ENCODE data around the gene WDR4. TPM values are rescaled to one million over a fixed set of nuclear protein-coding genes. Genes with fewer than 3 reads are reported as not detected.

Gene WDR4
- polyA plus RNA-seq, 1 of the 3 experiments (the other 2 are of a cell fraction): 26.5 TPM

GRCh38 chr21:42852925-42853570 is 26.3 kb downstream of the WDR4 start:
- Histone ChIP-seq H4K20me1 (ENCODE audit: insufficient read depth) (peaks cover 3% of the 10 kb centered on the region; the same call in 1 of the 2 replicates), H3K9me3 (no peaks in the 10 kb centered on the region), H3K27me3 (ENCODE audit: insufficient read depth) (no peaks in the 10 kb centered on the region), H3K79me2 (ENCODE audit: insufficient read depth) (0 out of 2 replicates have a peak, but pooled peaks cover 6% of the 10 kb centered on the region), H3F3A (replicated peaks; ENCODE audit: insufficient read depth) (no peaks in the 10 kb centered on the region), H3K9me2 (no peaks in the 10 kb centered on the region), H3K9ac (no peak overlapping the region), H3K4me3 (ENCODE audit: low read depth in 2 of 2, low read length in 1 of 2) (no peak overlapping the region), H2AFZ (ENCODE audit: low read depth) (no peak overlapping the region), H3K36me3 (replicated peaks in 1 of 2; ENCODE audit: control insufficient read depth in 1 of 2, insufficient read depth in 2 of 2, low read length in 1 of 2) (peaks cover 9 to 85% of the 10 kb centered on the region in 2 experiments), H3K27ac (ENCODE audit: low read depth in 2 of 2, low read length in 1 of 2) (no peak overlapping the region), H3K4me2 (no peak overlapping the region), H3K4me1 (ENCODE audit: control insufficient read depth in 1 of 2, insufficient read depth in 2 of 2, low read depth in 1 of 2, low read length in 1 of 2) (no peaks in the 10 kb centered on the region)
- TF ChIP-seq RAD21 (IDR thresholded peaks at IDR 0.05; ENCODE audit: low read length): no peak
- TF ChIP-seq GABPA (IDR thresholded peaks at IDR 0.05; ENCODE audit: low read depth): no peak
- TF ChIP-seq ELF1 (IDR thresholded peaks at IDR 0.05): no peak
- TF ChIP-seq SMC3 (IDR thresholded peaks at IDR 0.05; ENCODE audit: low read depth, low read length): no peak
- TF ChIP-seq EZH2phosphoT487 (IDR thresholded peaks at IDR 0.05; ENCODE audit: borderline replicate concordance, low read depth): no peak
- TF ChIP-seq CTCF (IDR thresholded peaks at IDR 0.05): no peak
- CTCF ChIA-PET: interaction anchor here (0.9 to 1.6 kb wide), 3 partner anchors 11 to 260 kb away, joined by 3 read pairs; no protein-coding TSS in a partner anchor
- POLR2A ChIA-PET: no interaction called here
- DNase-seq: no peak
- whole genome bisulfite sequencing (ENCODE audit: low lambda C conversion rate): 96% methylated on average over 11 of the region's 20 CpGs

GRCh38 chr21:42851812-42852665 is 27.3 kb downstream of the WDR4 start:
- WGBS (ENCODE audit: low lambda C conversion rate): 94% methylated on average over 10 of the region's 19 CpGs
- POLR2A ChIA-PET: no interaction called here
- CTCF ChIA-PET: interaction anchor here (1.3 to 1.6 kb wide), 3 partner anchors 12 to 259 kb away, joined by 3 to 4 read pairs (median 3); no protein-coding TSS in a partner anchor

More at GRCh38 chr21:42851812-42852665, 27.3 kb downstream of the WDR4 start:
- Histone ChIP-seq H3K4me3 (ENCODE audit: low read depth in 2 of 2, low read length in 1 of 2) (no peak overlapping the region), H3K9me2 (no peaks in the 10 kb centered on the region), H3F3A (replicated peaks; ENCODE audit: insufficient read depth) (no peaks in the 10 kb centered on the region), H3K9me3 (no peaks in the 10 kb centered on the region), H3K9ac (no peak overlapping the region), H2AFZ (ENCODE audit: low read depth) (no peak overlapping the region), H3K36me3 (replicated peaks in 1 of 2; ENCODE audit: control insufficient read depth in 1 of 2, insufficient read depth in 2 of 2, low read length in 1 of 2) (peaks cover 7 to 87% of the 10 kb centered on the region in 2 experiments), H3K4me2 (no peak overlapping the region), H3K79me2 (ENCODE audit: insufficient read depth) (0 out of 2 replicates have a peak, but pooled peaks cover 6% of the 10 kb centered on the region), H3K27ac (ENCODE audit: low read depth in 2 of 2, low read length in 1 of 2) (no peak overlapping the region), H4K20me1 (ENCODE audit: insufficient read depth) (peaks cover 5% of the 10 kb centered on the region; the same call in 1 of the 2 replicates), H3K4me1 (ENCODE audit: control insufficient read depth in 1 of 2, insufficient read depth in 2 of 2, low read depth in 1 of 2, low read length in 1 of 2) (no peaks in the 10 kb centered on the region), H3K27me3 (ENCODE audit: insufficient read depth) (no peaks in the 10 kb centered on the region)
- DNase-seq: no peak
- no peak for TF ChIP-seq FOXJ3 (CRISPR knock-in tag; IDR thresholded peaks at IDR 0.05)
- no peak for TF ChIP-seq GATA2 (CRISPR knock-in tag; IDR thresholded peaks at IDR 0.05)
- no peak for TF ChIP-seq RAD21 (IDR thresholded peaks at IDR 0.05; ENCODE audit: low read length)
- TF ChIP-seq TEAD4 (IDR thresholded peaks at IDR 0.05; ENCODE audit: borderline replicate concordance, insufficient read depth): no peak
- TF ChIP-seq GABPA (IDR thresholded peaks at IDR 0.05; ENCODE audit: low read depth): no peak
- no peak for TF ChIP-seq FOSL2 (IDR thresholded peaks at IDR 0.05; ENCODE audit: borderline replicate concordance, low read depth)
- TF ChIP-seq POLR2AphosphoS5 (IDR thresholded peaks at IDR 0.05; ENCODE audit: low read depth, low read length): no peak
- TF ChIP-seq EP300 (IDR thresholded peaks at IDR 0.05; ENCODE audit: borderline replicate concordance in 1 of 2, low read depth in 1 of 2, low read length in 1 of 2): no peak
- no peak for TF ChIP-seq TAF1 (IDR thresholded peaks at IDR 0.05; ENCODE audit: borderline replicate concordance, low read depth, low read length)
- no peak for TF ChIP-seq MEF2A (IDR thresholded peaks at IDR 0.05; ENCODE audit: borderline replicate concordance, low read depth)
- TF ChIP-seq RCOR1 (IDR thresholded peaks at IDR 0.05; ENCODE audit: low read length): no peak
- no peak for TF ChIP-seq SMC3 (IDR thresholded peaks at IDR 0.05; ENCODE audit: low read depth, low read length)
